Activated CD4-positive, alpha-beta memory T cell treated with anti-CD3 and anti-CD28 coated beads for 36 hours (primary cell): Measurements from ENCODE around the gene SLC25A13. TPM values are rescaled to one million over a fixed set of nuclear protein-coding genes. Genes with fewer than 3 reads are reported as not detected.

ENCODE experiments used
- CTCF ChIA-PET: fragments of 350-600 bp; sonication (Branson Sonifier 250); formaldehyde crosslinking; loops from one replicate; lab custom pipeline; 2021; ENCODE audit warnings: antibody characterized with exemption, inconsistent platforms; lab: Charles Lee
- POLR2A ChIA-PET: fragments of 350-600 bp; sonication (Branson Sonifier 250); formaldehyde crosslinking; loops from one replicate; lab custom pipeline; 2021; ENCODE audit warnings: antibody characterized with exemption; lab: Charles Lee
- DNase-seq: peaks from one replicate; pipeline ENCODE4 v3.0.0-alpha.2; 2020
- H3K27ac Mint-ChIP-seq: one replicate; pipeline ENCODE4 v1.8.0; 2021; ENCODE audit warnings: mixed read lengths
- H3K27me3 Mint-ChIP-seq: one replicate; pipeline ENCODE4 v1.8.0; 2021; ENCODE audit warnings: mixed read lengths
- H3K36me3 Mint-ChIP-seq: one replicate; pipeline ENCODE4 v1.8.0; 2021; ENCODE audit warnings: mixed read lengths
- H3K4me1 Mint-ChIP-seq: one replicate; pipeline ENCODE4 v1.8.0; 2021; ENCODE audit warnings: low read depth, mixed read lengths
- H3K4me3 Mint-ChIP-seq: one replicate; pipeline ENCODE4 v1.8.0; 2021; ENCODE audit warnings: mild to moderate bottlenecking, mixed read lengths
- H3K9me3 Mint-ChIP-seq: one replicate; pipeline ENCODE4 v1.8.0; 2021; ENCODE audit warnings: mixed read lengths
- intact Hi-C: fragments of 100-400 bp; cut with micrococcal nuclease; formaldehyde crosslinking; loops from one replicate; pipeline ENCODE4 v1.15.1; 2023
- total RNA-seq, 2 experiments: library from RNA; stranded (reverse); gene quantifications; one replicate each; pipeline ENCODE4 v1.2.3, GENCODE V29; 2021

The SLC25A13 gene
- total RNA-seq, 2 experiments from 2014 or later, result 7.5 to 7.9 TPM

DNA sequence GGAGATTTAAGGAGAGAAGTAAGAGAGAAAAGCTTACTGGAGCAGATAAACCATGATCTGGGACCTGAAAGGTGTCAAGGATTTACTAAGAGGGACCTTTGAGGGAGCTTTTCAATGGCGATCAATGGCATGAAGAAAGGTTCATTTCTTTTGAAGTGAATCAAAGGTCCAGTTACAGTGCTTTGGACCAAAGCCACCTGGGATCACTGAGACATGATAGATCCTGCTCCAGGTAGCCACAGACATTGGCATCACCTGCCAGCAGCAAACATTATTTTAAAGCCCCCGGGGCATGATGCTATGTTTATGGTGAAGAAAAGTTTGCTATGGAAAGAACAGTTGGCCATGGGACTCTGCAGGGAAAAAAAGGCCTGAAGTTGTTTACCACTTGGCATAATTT, 109.4 kb downstream of the SLC25A13 start:
- Mint-ChIP-seq H3K27ac (no peak overlapping the region), H3K4me3 (no peak overlapping the region), H3K27me3 (no peaks in the 10 kb centered on the region), H3K4me1 (no peaks in the 10 kb centered on the region), H3K9me3 (peaks cover 4% of the 10 kb centered on the region), H3K36me3 (peaks cover 11% of the 10 kb centered on the region)
- ChIA-PET CTCF (no interaction called here), POLR2A (interaction anchor here (0.6 kb wide), 1 partner anchor 157 kb away, joined by 5 read pairs; no protein-coding TSS in a partner anchor)
- intact Hi-C loops, result no loop called here
- no peak for DNase-seq

DNA sequence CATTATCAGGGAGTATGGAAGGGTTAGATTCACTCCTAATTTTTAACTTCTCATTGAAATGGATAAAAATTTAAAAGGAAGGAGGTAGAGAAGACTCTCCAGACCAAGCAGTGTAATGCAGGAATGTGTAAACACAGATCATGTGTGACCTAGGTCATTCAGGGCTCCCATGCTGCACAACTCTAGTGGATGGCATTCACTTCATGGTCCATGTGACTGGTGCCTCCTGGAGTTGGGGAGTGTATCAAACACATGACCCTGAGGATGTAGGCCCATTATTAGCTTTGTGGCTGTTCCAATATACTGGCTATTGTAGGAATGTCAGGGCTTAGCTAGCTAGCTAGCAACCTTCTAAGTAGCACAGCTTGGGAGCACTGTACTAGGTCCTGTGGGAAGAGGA, 109.9 kb downstream of the SLC25A13 start:
- ChIA-PET POLR2A (no interaction called here), CTCF (no interaction called here)
- Mint-ChIP-seq H3K9me3 (peaks cover 4% of the 10 kb centered on the region), H3K4me1 (no peaks in the 10 kb centered on the region), H3K27ac (no peak overlapping the region), H3K4me3 (no peak overlapping the region), H3K27me3 (no peaks in the 10 kb centered on the region), H3K36me3 (peaks cover 11% of the 10 kb centered on the region)
- no peak for DNase-seq
- intact Hi-C loops, result no loop called here

DNA sequence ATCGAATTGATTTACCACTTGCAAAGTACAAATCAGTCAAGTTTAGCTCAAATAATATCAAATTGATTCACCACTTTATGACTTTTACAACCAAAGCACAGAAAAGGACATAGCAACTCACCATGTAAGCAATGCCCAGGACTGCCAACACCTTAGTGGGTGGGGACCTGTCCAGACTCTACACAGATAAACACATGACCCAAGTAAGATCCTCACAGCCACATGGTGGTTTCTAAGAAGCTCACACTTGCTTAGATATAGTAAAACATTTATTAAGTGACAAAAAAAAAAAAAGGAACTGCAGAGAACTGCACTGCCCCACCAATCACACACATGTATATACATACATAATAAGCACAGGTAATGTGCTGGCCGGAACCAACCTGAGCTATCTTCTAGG, 116.2 kb downstream of the SLC25A13 start:
- CTCF ChIA-PET, result no interaction called here
- no peaks in the 10 kb centered on the region for H3K4me1 Mint-ChIP-seq

GRCh38 chr7:96204601-96205000, 117.3 kb downstream of the SLC25A13 start:
- H3K9me3 Mint-ChIP-seq, result no peaks in the 10 kb centered on the region
- no peak overlapping the region for H3K27ac Mint-ChIP-seq
- intact Hi-C loops, result no loop called here
- DNase-seq, result no peak
- no peaks in the 10 kb centered on the region for H3K27me3 Mint-ChIP-seq
- peaks cover 7% of the 10 kb centered on the region for H3K36me3 Mint-ChIP-seq
- ChIA-PET CTCF (no interaction called here), POLR2A (no interaction called here)
- H3K4me3 Mint-ChIP-seq, result no peak overlapping the region
- no peaks in the 10 kb centered on the region for H3K4me1 Mint-ChIP-seq

More for the DNA sequence above, 116.2 kb downstream of the SLC25A13 start:
- Mint-ChIP-seq H3K9me3 (no peaks in the 10 kb centered on the region), H3K27me3 (no peaks in the 10 kb centered on the region), H3K4me3 (no peak overlapping the region), H3K36me3 (peaks cover 7% of the 10 kb centered on the region), H3K27ac (no peak overlapping the region)
- POLR2A ChIA-PET, result no interaction called here
- intact Hi-C loops, result no loop called here
- DNase-seq, result no peak

DNA sequence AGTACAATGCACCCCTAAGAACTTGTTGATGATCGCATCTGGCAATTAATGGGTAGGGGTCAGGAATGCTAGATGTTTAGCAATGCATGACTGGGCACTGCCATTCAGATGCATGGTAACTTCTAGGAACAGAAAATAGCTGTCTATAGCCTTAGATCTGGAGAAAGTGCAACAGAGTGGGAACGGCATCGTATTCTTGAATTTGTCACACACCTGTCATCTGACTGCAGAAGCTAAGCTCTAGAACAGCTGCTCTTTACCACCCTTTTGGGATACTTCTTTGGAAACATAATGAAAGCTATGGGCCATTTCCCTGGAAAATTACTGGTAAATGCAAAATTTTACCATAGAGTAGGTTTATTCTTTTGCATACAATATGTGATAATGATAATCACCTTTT, 118.1 kb downstream of the SLC25A13 start:
- Mint-ChIP-seq H3K36me3 (peaks cover 5% of the 10 kb centered on the region), H3K27ac (no peak overlapping the region)

GRCh38 chr7:96202102-96202501, 119.8 kb downstream of the SLC25A13 start:
- Mint-ChIP-seq H3K36me3 (peaks cover 4% of the 10 kb centered on the region), H3K27ac (no peak overlapping the region), H3K27me3 (no peaks in the 10 kb centered on the region), H3K9me3 (no peaks in the 10 kb centered on the region), H3K4me3 (no peak overlapping the region), H3K4me1 (no peaks in the 10 kb centered on the region)
- ChIA-PET CTCF (no interaction called here), POLR2A (no interaction called here)
- intact Hi-C loops, result no loop called here
- no peak for DNase-seq

More for the DNA sequence above, 118.1 kb downstream of the SLC25A13 start:
- POLR2A ChIA-PET, result no interaction called here
- CTCF ChIA-PET, result no interaction called here
- H3K4me1 Mint-ChIP-seq, result no peaks in the 10 kb centered on the region
- no peak overlapping the region for H3K4me3 Mint-ChIP-seq
- no peaks in the 10 kb centered on the region for H3K9me3 Mint-ChIP-seq
- no peak for DNase-seq
- H3K27me3 Mint-ChIP-seq, result no peaks in the 10 kb centered on the region
- intact Hi-C loops, result no loop called here

- Mint-ChIP-seq H3K4me1 (no peaks in the 10 kb centered on the region), H3K4me3 (no peak overlapping the region), H3K27me3 (no peaks in the 10 kb centered on the region), H3K9me3 (no peaks in the 10 kb centered on the region), H3K36me3 (no peaks in the 10 kb centered on the region), H3K27ac (no peak overlapping the region)
- ChIA-PET CTCF (interaction anchor here (0.5 kb wide), 1 partner anchor 1770 kb away, joined by 5 read pairs; no protein-coding TSS in a partner anchor), POLR2A (no interaction called here)
- intact Hi-C loops, result no loop called here
- DNase-seq, result no peak
Measured at GRCh38 chr7:96200740-96201139, 121.2 kb downstream of the SLC25A13 start.

DNA sequence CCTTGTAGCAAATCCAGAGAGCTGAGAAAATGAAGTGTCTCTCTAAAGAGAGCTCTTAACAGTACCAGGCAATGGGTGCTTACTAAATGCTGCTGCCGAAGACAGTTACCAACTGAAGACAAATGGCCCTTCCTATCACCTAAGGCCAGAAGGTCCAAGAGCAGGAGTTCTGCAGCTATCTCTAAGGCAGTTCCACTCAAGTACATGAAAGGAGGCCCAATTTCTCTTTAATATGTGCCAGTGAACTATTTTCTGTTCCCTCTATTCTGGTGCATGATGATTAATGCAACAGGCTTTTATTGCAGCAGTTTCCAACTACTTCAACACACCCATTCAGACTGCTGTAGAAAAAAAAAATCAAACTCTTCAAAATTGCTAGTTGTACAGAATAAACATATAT, 122.5 kb downstream of the SLC25A13 start:
- Mint-ChIP-seq H3K4me3 (no peak overlapping the region), H3K27me3 (no peaks in the 10 kb centered on the region), H3K27ac (no peak overlapping the region), H3K36me3 (no peaks in the 10 kb centered on the region), H3K4me1 (no peaks in the 10 kb centered on the region), H3K9me3 (no peaks in the 10 kb centered on the region)
- CTCF ChIA-PET, result no interaction called here
- POLR2A ChIA-PET, result no interaction called here
- no peak for DNase-seq
- intact Hi-C loops, result no loop called here

DNA sequence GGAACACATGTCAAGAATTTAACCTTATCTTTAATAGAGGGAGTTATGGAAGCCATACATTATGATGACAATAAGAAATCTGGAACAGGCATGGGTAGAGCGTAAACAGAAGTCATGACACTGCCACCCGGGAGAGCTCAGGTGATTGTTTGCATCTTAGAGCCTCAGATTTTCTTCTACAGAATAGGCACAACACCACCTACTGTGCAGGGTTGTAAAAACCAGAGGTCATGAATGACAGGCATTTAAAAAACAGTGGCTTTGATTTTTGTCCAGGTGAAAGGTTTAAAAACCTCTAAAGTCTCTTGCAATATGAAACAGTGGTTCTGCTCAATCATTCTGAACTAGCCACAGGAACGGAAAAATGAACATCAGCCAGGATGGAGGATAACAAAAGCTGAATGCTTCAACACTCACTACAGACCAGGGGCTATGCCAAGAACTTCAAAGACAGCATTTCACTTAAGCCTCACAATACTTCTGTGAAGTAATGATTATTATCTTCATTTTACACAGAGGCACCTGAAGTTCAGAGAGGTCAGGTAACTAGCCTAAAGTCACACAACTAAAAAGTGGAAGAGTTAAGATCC, 123.8 kb downstream of the SLC25A13 start:
- CTCF ChIA-PET, result no interaction called here
- no peaks in the 10 kb centered on the region for H3K27me3 Mint-ChIP-seq
- no peaks in the 10 kb centered on the region for H3K4me1 Mint-ChIP-seq
- no peaks in the 10 kb centered on the region for H3K36me3 Mint-ChIP-seq
- POLR2A ChIA-PET, result no interaction called here
- intact Hi-C loops, result no loop called here
- no peak overlapping the region for H3K4me3 Mint-ChIP-seq
- no peak for DNase-seq
- no peaks in the 10 kb centered on the region for H3K9me3 Mint-ChIP-seq
- H3K27ac Mint-ChIP-seq, result no peak overlapping the region

GRCh38 chr7:96196676-96197075, 125.2 kb downstream of the SLC25A13 start:
- H3K4me3 Mint-ChIP-seq, result no peak overlapping the region
- ChIA-PET CTCF (no interaction called here), POLR2A (no interaction called here)
- DNase-seq, result no peak
- H3K36me3 Mint-ChIP-seq, result peaks cover 7% of the 10 kb centered on the region
- H3K27ac Mint-ChIP-seq, result no peak overlapping the region
- H3K27me3 Mint-ChIP-seq, result no peaks in the 10 kb centered on the region
- H3K9me3 Mint-ChIP-seq, result no peaks in the 10 kb centered on the region
- H3K4me1 Mint-ChIP-seq, result no peaks in the 10 kb centered on the region
- intact Hi-C loops, result no loop called here

- no peak for DNase-seq
- Mint-ChIP-seq H3K4me3 (no peak overlapping the region), H3K27ac (no peak overlapping the region), H3K36me3 (peaks cover 27% of the 10 kb centered on the region), H3K27me3 (no peaks in the 10 kb centered on the region), H3K4me1 (no peaks in the 10 kb centered on the region), H3K9me3 (no peaks in the 10 kb centered on the region)
- POLR2A ChIA-PET, result no interaction called here
- intact Hi-C loops, result no loop called here
- CTCF ChIA-PET, result no interaction called here
Measured at GRCh38 chr7:96189129-96189820, 132.6 kb downstream of the SLC25A13 start.

GRCh38 chr7:96188591-96188991, 133.3 kb downstream of the SLC25A13 start:
- ChIA-PET POLR2A (no interaction called here), CTCF (no interaction called here)
- no peaks in the 10 kb centered on the region for H3K4me1 Mint-ChIP-seq
- peaks cover 32% of the 10 kb centered on the region for H3K36me3 Mint-ChIP-seq
- no peak overlapping the region for H3K4me3 Mint-ChIP-seq
- H3K27ac Mint-ChIP-seq, result no peak overlapping the region
- intact Hi-C loops, result no loop called here
- H3K9me3 Mint-ChIP-seq, result no peaks in the 10 kb centered on the region
- DNase-seq, result no peak
- H3K27me3 Mint-ChIP-seq, result no peaks in the 10 kb centered on the region

- no peaks in the 10 kb centered on the region for H3K4me1 Mint-ChIP-seq
- no peak for DNase-seq
- H3K9me3 Mint-ChIP-seq, result no peaks in the 10 kb centered on the region
- peaks cover 36% of the 10 kb centered on the region for H3K36me3 Mint-ChIP-seq
- H3K4me3 Mint-ChIP-seq, result no peak overlapping the region
- intact Hi-C loops, result no loop called here
- CTCF ChIA-PET, result no interaction called here
- no peak overlapping the region for H3K27ac Mint-ChIP-seq
- POLR2A ChIA-PET, result no interaction called here
- no peaks in the 10 kb centered on the region for H3K27me3 Mint-ChIP-seq
Measured at GRCh38 chr7:96188174-96188581, 133.7 kb downstream of the SLC25A13 start.
